Measurements from ENCODE around the gene HAUS2. TPM values are rescaled to one million over a fixed set of nuclear protein-coding genes. Genes with fewer than 3 reads are reported as not detected.

HAUS2 gene
- total and polyA plus RNA-seq, 10 donors, result 6.7 to 33.7 (median 16.8) TPM

DNA sequence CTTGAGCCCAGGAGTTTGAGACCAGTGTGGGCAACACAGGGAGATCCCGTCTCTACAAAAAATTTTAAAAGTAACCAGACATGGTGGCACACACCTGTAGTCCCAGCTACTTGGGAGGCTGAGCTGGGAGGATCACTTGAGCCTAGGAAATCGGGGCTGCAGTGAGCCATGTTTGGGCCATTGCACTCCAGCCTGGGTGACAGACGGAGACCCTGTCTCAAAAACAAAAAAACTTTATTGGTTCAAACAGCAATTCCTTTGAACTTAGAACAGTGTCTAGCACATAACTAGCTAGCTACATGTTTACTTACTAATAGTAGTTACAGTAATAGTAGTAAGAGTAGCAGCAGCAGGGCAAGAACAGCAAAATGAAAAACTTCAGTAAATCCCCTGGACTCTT lies 10.1 kb downstream of the HAUS2 start:
- TF ChIP-seq, protein P1, sequence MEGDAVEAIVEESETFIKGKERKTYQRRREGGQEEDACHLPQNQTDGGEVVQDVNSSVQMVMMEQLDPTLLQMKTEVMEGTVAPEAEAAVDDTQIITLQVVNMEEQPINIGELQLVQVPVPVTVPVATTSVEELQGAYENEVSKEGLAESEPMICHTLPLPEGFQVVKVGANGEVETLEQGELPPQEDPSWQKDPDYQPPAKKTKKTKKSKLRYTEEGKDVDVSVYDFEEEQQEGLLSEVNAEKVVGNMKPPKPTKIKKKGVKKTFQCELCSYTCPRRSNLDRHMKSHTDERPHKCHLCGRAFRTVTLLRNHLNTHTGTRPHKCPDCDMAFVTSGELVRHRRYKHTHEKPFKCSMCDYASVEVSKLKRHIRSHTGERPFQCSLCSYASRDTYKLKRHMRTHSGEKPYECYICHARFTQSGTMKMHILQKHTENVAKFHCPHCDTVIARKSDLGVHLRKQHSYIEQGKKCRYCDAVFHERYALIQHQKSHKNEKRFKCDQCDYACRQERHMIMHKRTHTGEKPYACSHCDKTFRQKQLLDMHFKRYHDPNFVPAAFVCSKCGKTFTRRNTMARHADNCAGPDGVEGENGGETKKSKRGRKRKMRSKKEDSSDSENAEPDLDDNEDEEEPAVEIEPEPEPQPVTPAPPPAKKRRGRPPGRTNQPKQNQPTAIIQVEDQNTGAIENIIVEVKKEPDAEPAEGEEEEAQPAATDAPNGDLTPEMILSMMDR (IDR thresholded peaks at IDR 0.05 in 8 of 11, conservative IDR thresholded peaks at IDR 0.05 in 3 of 11), result no peak
- TF ChIP-seq POLR2A (IDR thresholded peaks at IDR 0.05) (no peak), POLR2AphosphoS5 (IDR thresholded peaks at IDR 0.05) (no peak)
- 94 to 98% (median 97%) methylated on average over 3 of the region's 3 CpGs for WGBS, 5 donors
- Histone ChIP-seq H3K4me1 (peaks cover 0 to 9% (median 2%) of the 10 kb centered on the region in 6 donors), H3K9me3 (no peaks in the 10 kb centered on the region), H3K4me3 (no peak overlapping the region), H3K27ac (no peak overlapping the region), H3K36me3 (peaks cover 2 to 66% (median 49%) of the 10 kb centered on the region in 6 donors), H3K27me3 (replicated peaks in 1 of 7) (no peaks in the 10 kb centered on the region)
- DNase-seq, result no peak
- intact Hi-C loops (cut with DNase I; ENCODE audit: low total_unique reads), result no loop called here

DNA sequence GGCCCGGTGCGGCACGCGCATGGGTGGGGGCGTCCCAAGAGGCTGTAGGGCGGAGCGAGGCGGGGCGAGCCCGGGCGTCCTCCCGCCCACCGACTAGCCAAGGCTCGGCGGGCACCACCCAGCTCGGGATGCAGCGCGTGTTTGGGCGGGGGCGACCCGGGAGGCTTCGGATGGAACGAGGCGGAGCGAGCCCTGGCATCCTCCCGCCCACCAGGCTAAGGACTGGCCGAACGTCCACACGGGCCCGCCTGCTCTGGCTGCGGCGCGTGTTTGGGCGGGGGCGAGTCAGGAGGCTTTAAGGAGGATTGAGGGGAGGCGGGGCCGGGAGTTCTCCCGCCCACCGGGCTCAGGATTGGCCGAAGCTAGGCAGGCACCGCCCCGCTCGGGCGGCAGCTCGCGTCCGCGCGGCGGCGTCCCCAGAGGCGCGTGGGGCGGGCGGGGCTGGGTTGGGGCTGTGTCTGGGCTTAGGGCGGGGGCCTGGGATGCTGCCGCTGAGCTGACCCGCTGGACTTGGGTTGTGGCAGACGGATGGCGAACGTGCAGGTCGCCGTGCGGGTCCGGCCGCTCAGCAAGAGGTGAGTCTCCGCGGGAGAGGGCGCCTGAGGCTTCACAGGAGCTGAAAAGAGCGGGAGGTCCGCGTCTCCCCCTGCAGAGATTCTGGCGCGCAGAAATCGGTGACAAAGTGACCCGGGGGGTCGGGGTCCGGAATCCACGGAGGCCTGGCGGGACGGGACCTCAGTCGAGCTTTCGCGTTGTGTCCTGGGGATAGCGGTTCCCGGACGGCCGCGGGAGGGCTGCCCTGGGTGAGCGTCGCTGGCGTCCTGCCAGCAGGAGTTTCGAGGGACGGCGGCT lies 26.8 kb downstream of the HAUS2 start, which contains the start of gene STARD9:
STARD9 (plus strand) TSS at position 419 of the 852 bp plus-strand sequence; CDS start at position 529, 110 bp downstream.
- WGBS, 5 donors, result 0 to 1% (median 1%) methylated on average over 21 to 95 of the region's 95 CpGs
- Histone ChIP-seq H3K27me3 (replicated peaks in 1 of 7) (peaks cover 0 to 18% (median 0%) of the 10 kb centered on the region in 7 donors), H3K4me3 (peak within 1 kb of the TSS; percentile 71 to 96 (median 84)), H3K36me3 (peaks cover 0 to 2% (median 0%) of the 10 kb centered on the region in 6 donors), H3K4me1 (peaks cover 3 to 39% (median 28%) of the 10 kb centered on the region in 6 donors), H3K9me3 (no peaks in the 10 kb centered on the region), H3K27ac (peak within 1 kb of the TSS; percentile 58 to 89 (median 86))
- peak; percentile 99 for DNase-seq
- TF ChIP-seq POLR2AphosphoS5 (IDR thresholded peaks at IDR 0.05), result peak; percentile 94 to 95 (median 95)
- peak in 1 of 3 donors; percentile 28 for TF ChIP-seq POLR2A (IDR thresholded peaks at IDR 0.05)
- TF ChIP-seq, protein P1 (IDR thresholded peaks at IDR 0.05 in 8 of 11, conservative IDR thresholded peaks at IDR 0.05 in 3 of 11), result peak in 4 of 11 experiments; percentile 10 to 50 (median 20)
- intact Hi-C loops (cut with DNase I; ENCODE audit: low total_unique reads), result no loop called here

DNA sequence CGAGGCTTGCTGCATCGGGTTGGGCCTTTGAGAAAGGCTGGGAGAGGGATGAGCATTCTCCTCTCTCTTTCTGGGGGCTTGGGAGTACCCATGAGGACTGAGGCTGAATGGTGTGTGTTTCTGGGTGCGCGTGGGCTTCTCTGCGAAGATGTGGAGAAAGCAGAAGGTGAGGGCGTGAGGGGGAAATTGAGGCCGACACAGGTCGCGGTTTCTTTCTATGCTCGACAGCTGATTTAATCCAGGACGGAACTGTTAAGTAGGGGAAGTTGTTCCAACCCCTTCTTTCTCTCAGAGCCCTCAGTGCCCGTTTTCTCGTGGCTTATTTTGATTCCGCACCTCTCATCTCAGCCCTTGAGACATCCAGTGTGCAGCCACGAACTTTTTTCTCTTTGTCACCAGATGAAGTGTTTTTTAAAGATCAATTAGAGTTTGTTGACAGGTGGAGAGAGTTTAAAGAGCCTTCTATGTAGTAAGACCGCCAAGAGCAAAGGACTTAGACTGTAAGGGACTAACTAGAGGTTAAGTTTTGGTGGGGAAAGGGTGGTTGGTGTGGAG lies 27.5 kb downstream of the HAUS2 start:
- intact Hi-C loops (cut with DNase I; ENCODE audit: low total_unique reads), result no loop called here
- peaks cover 7 to 46% (median 34%) of the 10 kb centered on the region in 6 donors for H3K4me1 ChIP-seq
- H3K27me3 ChIP-seq (replicated peaks in 1 of 7), result peaks cover 0 to 18% (median 0%) of the 10 kb centered on the region in 7 donors
- no peaks in the 10 kb centered on the region for H3K9me3 ChIP-seq
- H3K27ac ChIP-seq, result peak overlapping the region; percentile 58 to 89 (median 86)
- no peak for TF ChIP-seq POLR2A (IDR thresholded peaks at IDR 0.05)
- TF ChIP-seq, protein P1 (IDR thresholded peaks at IDR 0.05 in 8 of 11, conservative IDR thresholded peaks at IDR 0.05 in 3 of 11), result no peak
- no peak for TF ChIP-seq POLR2AphosphoS5 (IDR thresholded peaks at IDR 0.05)
- H3K4me3 ChIP-seq, result peak overlapping the region; percentile 71 to 96 (median 84)
- WGBS, 5 donors, result 5 to 8% (median 7%) methylated on average over 14 to 16 of the region's 16 CpGs
- DNase-seq, result no peak
- H3K36me3 ChIP-seq, result no peaks in the 10 kb centered on the region

DNA sequence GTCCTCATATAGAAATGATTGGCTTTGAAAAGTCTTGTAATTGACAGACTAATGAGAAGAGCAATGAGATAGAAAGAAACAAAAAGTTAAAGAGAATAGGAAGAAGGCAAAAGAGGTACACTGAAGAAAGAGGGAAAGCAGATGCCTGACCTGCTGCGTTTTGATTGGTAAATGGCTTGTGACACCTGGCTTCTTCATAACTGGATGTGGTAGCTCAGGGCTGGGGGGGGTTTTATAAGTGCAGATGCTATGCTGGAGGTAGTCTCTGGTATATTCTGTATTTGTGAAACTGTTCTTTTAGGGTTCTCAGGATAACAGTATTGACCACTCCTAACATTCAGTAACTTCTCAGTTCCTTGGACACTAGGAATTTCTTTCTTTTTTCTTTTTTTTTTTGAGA lies 28.1 kb downstream of the HAUS2 start:
- intact Hi-C loops (cut with DNase I; ENCODE audit: low total_unique reads), result no loop called here
- peaks cover 0 to 18% (median 0%) of the 10 kb centered on the region in 7 donors for H3K27me3 ChIP-seq (replicated peaks in 1 of 7)
- peaks cover 10 to 53% (median 40%) of the 10 kb centered on the region in 6 donors for H3K4me1 ChIP-seq
- H3K27ac ChIP-seq, result no peak overlapping the region
- no peaks in the 10 kb centered on the region for H3K36me3 ChIP-seq
- no peaks in the 10 kb centered on the region for H3K9me3 ChIP-seq
- WGBS, 5 donors, result 67 to 87% (median 69%) methylated on average over 1 of the region's 1 CpG
- H3K4me3 ChIP-seq, result peak overlapping the region in 5 of 8 donors; percentile 74 to 96 (median 85)
- DNase-seq, result no peak
- TF ChIP-seq POLR2A (IDR thresholded peaks at IDR 0.05) (no peak), POLR2AphosphoS5 (IDR thresholded peaks at IDR 0.05) (no peak)
- TF ChIP-seq, protein P1 (IDR thresholded peaks at IDR 0.05 in 8 of 11, conservative IDR thresholded peaks at IDR 0.05 in 3 of 11), result no peak
